Keratinocyte (primary cell): ENCODE results near the gene C20orf173. TPM values are rescaled to one million over a fixed set of nuclear protein-coding genes. Genes with fewer than 3 reads are reported as not detected.

Source experiments
- DNase-seq: peaks from one replicate; pipeline ENCODE4 v3.0.0-alpha.2; 2011; ENCODE audit warnings: low read depth, missing footprints, low spot score
- FAIRE-seq: peaks from 2 replicates; lab custom pipeline; 2011; peaks lifted over from hg19 to GRCh38; lab: Jason Lieb, UNC
- H2AFZ ChIP-seq: 2 replicates; pipeline ENCODE4 v1.6.0; 2012; ENCODE audit warnings: low read length, control low read depth, inconsistent platforms; ENCODE audit not compliant: control insufficient read depth
- H3K27ac ChIP-seq: 2 replicates; pipeline ENCODE4 v1.5.1; 2011; ENCODE audit warnings: low read length; ENCODE audit not compliant: control insufficient read depth, insufficient read depth
- H3K27me3 ChIP-seq: 3 replicates; pipeline ENCODE4 v1.6.0; 2011; ENCODE audit warnings: low read length; ENCODE audit not compliant: control insufficient read depth, insufficient read depth; ENCODE audit errors: extremely low read depth
- H3K36me3 ChIP-seq, 2 experiments: 2 replicates in 1 of 2; 3 replicates in 1 of 2; pipeline ENCODE4 v1.5.1; 2011; ENCODE audit warnings: low read length in 2 of 2, mild to moderate bottlenecking in 1 of 2; ENCODE audit not compliant: control insufficient read depth in 2 of 2, insufficient read depth in 2 of 2; ENCODE audit errors: extremely low read depth in 1 of 2
- H3K4me1 ChIP-seq: 3 replicates; pipeline ENCODE4 v1.5.1; 2011; ENCODE audit warnings: low read length; ENCODE audit not compliant: control insufficient read depth, insufficient read depth; ENCODE audit errors: extremely low read depth
- H3K4me2 ChIP-seq: 3 replicates; pipeline ENCODE4 v1.6.0; 2011; ENCODE audit warnings: low read depth, low read length; ENCODE audit not compliant: control insufficient read depth, insufficient read depth; ENCODE audit errors: extremely low read depth
- H3K4me3 ChIP-seq, 3 experiments: fragments of 200-600 bp in 1 of 3; sonication (generic) in 1 of 3; 2 replicates in 2 of 3; 3 replicates in 1 of 3; pipeline ENCODE4 v1.5.1; 2011 to 2016; ENCODE audit warnings: low read length in 3 of 3, mild to moderate bottlenecking in 3 of 3, control low read depth in 2 of 3, inconsistent platforms in 1 of 3, low read depth in 1 of 3, mixed read lengths in 1 of 3, mixed run types in 1 of 3, moderate library complexity in 1 of 3; ENCODE audit not compliant: control insufficient read depth in 2 of 3, insufficient read depth in 2 of 3; ENCODE audit errors: extremely low read depth in 1 of 3
- H3K79me2 ChIP-seq: 2 replicates; pipeline ENCODE4 v1.6.0; 2012; ENCODE audit warnings: low read length; ENCODE audit not compliant: control insufficient read depth, insufficient read depth
- H3K9ac ChIP-seq: 3 replicates; pipeline ENCODE4 v1.6.0; 2011; ENCODE audit warnings: low read length; ENCODE audit not compliant: control insufficient read depth, insufficient read depth; ENCODE audit errors: extremely low read depth
- H3K9me1 ChIP-seq: 3 replicates; pipeline ENCODE4 v1.6.0; 2011; ENCODE audit warnings: low read length; ENCODE audit not compliant: control insufficient read depth, insufficient read depth; ENCODE audit errors: extremely low read depth
- H3K9me3 ChIP-seq: 2 replicates; pipeline ENCODE4 v1.5.1; 2012; ENCODE audit warnings: low read depth, low read length; ENCODE audit not compliant: control insufficient read depth
- H4K20me1 ChIP-seq: 3 replicates; pipeline ENCODE4 v1.6.0; 2011; ENCODE audit warnings: low read length; ENCODE audit not compliant: control insufficient read depth, insufficient read depth; ENCODE audit errors: extremely low read depth
- EZH2 ChIP-seq: IDR thresholded peaks from one replicate; pipeline ENCODE4 v1.6.1; 2012; ENCODE audit warnings: inconsistent platforms, mild to moderate bottlenecking, low read length, moderate library complexity
- dilution Hi-C: fragments of 300-500 bp; cut with MboI; formaldehyde crosslinking; loops from one replicate; pipeline ENCODE4 v1.7.0; 2020; ENCODE audit warnings: low sequenced_read_pairs; ENCODE audit not compliant: extremely low pct_ligation_motif_present
- polyA plus RNA-seq, 5 experiments: library from polyadenylated mRNA; depleted of rRNA in 3 of 5; stranded (reverse) in 3 of 5; stranded (forward) in 1 of 5; unstranded in 1 of 5; fragments of >200 nt; gene quantifications; 1 replicate in 1 of 5; 2 replicates in 3 of 5; 3 replicates in 1 of 5; pipeline versions ENCODE4 v1.2.1 to v1.2.3, GENCODE V29; 2011 to 2012; ENCODE audit warnings: missing spikeins in 2 of 5, low read depth in 1 of 5, low replicate concordance in 1 of 5
- TF ChIP-seq, protein P1 (sequence below), 3 experiments: IDR thresholded peaks in 1 of 3; conservative IDR thresholded peaks in 1 of 3; optimal IDR thresholded peaks in 1 of 3; 2 replicates in 2 of 3; 3 replicates in 1 of 3; pipeline versions ENCODE3 to v1.5.1; 2011; ENCODE audit warnings: low read length in 3 of 3, mild to moderate bottlenecking in 3 of 3, moderate library complexity in 2 of 3, control low read depth in 1 of 3, inconsistent platforms in 1 of 3; ENCODE audit not compliant: insufficient read depth in 2 of 3; ENCODE audit errors: extremely low read depth in 1 of 3

C20orf173 gene
- polyA plus RNA-seq, 1 donor (not counting 4 experiments of a cell fraction or from before 2014, with no cell fraction given) = not detected

DNA sequence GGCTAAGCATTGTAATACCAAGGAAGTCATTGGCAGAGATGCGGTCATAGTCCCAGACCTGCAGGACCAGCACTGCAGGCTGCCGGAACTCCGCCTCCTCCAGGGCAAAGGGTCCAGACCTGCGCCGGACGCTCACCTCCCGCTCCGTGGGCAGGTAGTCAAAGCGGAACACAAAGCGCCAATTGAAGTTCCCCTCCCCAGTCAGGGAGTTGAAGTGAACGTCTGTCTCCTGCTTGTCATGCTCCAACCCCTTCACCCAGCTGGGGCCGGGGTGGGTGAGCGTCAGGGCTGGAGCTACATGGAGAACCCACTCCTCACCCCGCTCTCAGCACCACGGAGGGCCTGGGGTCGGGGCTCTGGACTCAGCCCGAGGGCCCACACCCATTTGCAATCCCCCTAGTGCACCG is 30.7 kb upstream of the C20orf173 start:
- Histone ChIP-seq H3K4me1 (no peaks in the 10 kb centered on the region), H3K79me2 (no peaks in the 10 kb centered on the region), H3K27me3 (peaks cover 4% of the 10 kb centered on the region), H3K9ac (no peak overlapping the region), H3K36me3 (peaks cover 11 to 12% of the 10 kb centered on the region in 2 experiments), H2AFZ (no peak overlapping the region), H4K20me1 (no peaks in the 10 kb centered on the region), H3K9me1 (no peaks in the 10 kb centered on the region), H3K27ac (no peak overlapping the region), H3K4me3 (no peak overlapping the region), H3K9me3 (no peaks in the 10 kb centered on the region), H3K4me2 (no peak overlapping the region)
- dilution Hi-C loops = no loop called here
- TF ChIP-seq, protein P1, sequence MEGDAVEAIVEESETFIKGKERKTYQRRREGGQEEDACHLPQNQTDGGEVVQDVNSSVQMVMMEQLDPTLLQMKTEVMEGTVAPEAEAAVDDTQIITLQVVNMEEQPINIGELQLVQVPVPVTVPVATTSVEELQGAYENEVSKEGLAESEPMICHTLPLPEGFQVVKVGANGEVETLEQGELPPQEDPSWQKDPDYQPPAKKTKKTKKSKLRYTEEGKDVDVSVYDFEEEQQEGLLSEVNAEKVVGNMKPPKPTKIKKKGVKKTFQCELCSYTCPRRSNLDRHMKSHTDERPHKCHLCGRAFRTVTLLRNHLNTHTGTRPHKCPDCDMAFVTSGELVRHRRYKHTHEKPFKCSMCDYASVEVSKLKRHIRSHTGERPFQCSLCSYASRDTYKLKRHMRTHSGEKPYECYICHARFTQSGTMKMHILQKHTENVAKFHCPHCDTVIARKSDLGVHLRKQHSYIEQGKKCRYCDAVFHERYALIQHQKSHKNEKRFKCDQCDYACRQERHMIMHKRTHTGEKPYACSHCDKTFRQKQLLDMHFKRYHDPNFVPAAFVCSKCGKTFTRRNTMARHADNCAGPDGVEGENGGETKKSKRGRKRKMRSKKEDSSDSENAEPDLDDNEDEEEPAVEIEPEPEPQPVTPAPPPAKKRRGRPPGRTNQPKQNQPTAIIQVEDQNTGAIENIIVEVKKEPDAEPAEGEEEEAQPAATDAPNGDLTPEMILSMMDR (optimal IDR thresholded peaks at IDR 0.05 in 1 of 3, IDR thresholded peaks at IDR 0.05 in 1 of 3, conservative IDR thresholded peaks at IDR 0.05 in 1 of 3; ENCODE audit: extremely low read depth in 1 of 3, insufficient read depth in 2 of 3, low read length in 3 of 3) = no peak
- TF ChIP-seq EZH2 = no peak
- FAIRE-seq = no peak
- DNase-seq = no peak

DNA sequence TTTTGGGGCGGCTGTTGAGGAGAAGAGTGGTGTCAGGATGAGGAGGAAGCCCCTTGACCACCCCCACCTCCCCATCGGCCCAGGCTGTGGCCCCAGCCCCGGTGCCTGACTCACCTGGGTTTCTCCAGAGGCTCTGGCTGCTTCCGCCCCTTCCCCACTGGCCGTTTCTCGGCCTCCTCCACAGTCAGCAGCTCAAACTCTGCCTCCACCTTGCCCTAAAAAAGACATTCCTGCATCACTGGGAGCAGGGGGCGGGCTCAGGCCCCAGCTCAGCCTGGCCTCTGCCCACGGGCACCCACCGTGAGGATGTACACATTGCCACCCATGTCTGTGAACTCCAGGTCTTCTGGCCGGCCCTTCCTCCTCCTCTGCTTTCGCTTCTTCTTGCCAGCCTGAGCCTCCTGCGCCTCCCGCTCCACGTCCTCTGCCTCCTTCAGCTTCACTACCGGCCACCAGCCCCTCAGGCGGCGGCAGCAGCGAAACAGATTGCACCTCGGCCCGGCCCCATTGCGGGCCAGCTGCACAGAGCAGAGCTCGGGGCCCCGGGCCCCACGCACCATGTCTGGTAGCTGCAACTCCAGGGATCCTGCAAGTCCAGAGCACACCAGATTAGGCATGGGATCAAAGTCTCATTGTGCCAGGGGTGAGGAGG is 29.7 kb upstream of the C20orf173 start:
- no peak overlapping the region for H3K9ac ChIP-seq
- H3K27ac ChIP-seq = no peak overlapping the region
- H3K27me3 ChIP-seq = no peaks in the 10 kb centered on the region
- H3K36me3 ChIP-seq = peaks cover 14 to 18% of the 10 kb centered on the region in 2 experiments
- H3K79me2 ChIP-seq = no peaks in the 10 kb centered on the region
- no peak for DNase-seq
- no peaks in the 10 kb centered on the region for H3K9me3 ChIP-seq
- no peak overlapping the region for H2AFZ ChIP-seq
- H4K20me1 ChIP-seq = peaks cover 3% of the 10 kb centered on the region
- dilution Hi-C loops = no loop called here
- no peak overlapping the region for H3K4me3 ChIP-seq
- FAIRE-seq = no peak
- no peaks in the 10 kb centered on the region for H3K9me1 ChIP-seq
- no peaks in the 10 kb centered on the region for H3K4me1 ChIP-seq
- no peak overlapping the region for H3K4me2 ChIP-seq
- TF ChIP-seq, protein P1 (optimal IDR thresholded peaks at IDR 0.05 in 1 of 3, IDR thresholded peaks at IDR 0.05 in 1 of 3, conservative IDR thresholded peaks at IDR 0.05 in 1 of 3; ENCODE audit: extremely low read depth in 1 of 3, insufficient read depth in 2 of 3, low read length in 3 of 3) = no peak
- no peak for TF ChIP-seq EZH2
